Stimulated activated CD4-positive, alpha-beta T cell treated with anti-CD3 and anti-CD28 coated beads, Interleukin-12 subunit alpha, Interleukin-12 subunit beta, amount 100 ng/mL, for 48 hours (primary cell): ENCODE data around the gene DCC.

Experiments
- DNase-seq, 3 donors: peaks; one replicate each; pipeline ENCODE4 v3.0.0-alpha.2; 2020; ENCODE audit warnings: low read depth in 2 of 3, low spot score in 1 of 3

The DCC gene

DNA sequence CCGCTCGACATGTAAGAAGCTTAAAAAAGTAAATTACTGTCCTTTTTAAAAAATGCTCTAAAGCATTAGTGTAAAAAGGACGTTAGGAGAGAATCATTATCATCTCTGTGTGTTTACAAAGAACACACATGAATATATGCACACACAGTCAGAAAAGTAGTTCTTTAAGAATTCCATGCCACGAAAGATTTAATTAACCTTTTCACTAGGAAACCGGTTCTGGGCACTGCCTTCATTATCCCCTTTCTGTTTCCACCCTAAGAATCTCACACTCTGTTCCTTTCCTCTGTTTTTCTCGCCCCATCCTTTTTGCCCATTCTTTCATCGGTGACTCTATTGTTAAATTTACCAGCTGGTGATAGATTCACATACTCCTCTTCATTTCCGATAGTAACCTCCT is 338.6 kb downstream of the DCC start:
- DNase-seq: no peak

DNA sequence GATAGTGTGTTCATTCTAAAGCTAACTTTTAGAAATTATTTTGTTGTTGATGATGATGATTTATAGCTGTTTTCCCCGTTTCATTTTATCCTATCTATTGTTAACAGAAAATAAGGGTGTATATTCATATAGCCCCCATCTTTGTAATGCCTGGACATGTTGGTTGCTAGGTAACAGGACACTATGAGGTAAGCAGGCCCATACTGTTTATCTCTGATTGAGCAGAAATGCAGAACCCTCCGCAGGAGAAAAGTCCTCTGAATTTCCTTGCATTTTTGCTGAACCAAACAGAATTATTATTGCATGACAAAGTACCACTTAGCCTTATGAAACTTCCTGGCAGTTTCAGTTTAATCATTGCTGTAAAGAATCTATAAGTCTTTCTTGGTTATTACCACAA is 339.4 kb downstream of the DCC start:
- no peak for DNase-seq

DNA sequence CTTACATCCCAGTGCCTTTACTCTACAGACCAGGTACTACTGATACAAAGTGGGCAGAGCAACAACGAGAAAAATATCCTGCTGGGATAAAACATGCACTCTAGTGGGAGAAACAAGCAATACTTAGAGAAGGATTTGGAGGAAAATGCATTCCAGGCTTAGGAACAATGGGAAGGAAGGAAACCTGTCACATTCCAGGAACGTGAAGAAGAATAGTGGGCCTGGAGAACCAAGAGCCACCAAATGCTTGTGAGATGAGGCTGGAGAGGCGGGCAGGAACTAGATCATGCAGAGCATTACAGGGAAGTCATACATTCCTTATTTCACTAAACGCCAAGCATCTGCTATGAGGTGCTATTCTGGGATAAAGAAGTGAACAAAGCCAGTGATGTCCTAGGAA is 342.3 kb downstream of the DCC start:
- no peak for DNase-seq

DNA sequence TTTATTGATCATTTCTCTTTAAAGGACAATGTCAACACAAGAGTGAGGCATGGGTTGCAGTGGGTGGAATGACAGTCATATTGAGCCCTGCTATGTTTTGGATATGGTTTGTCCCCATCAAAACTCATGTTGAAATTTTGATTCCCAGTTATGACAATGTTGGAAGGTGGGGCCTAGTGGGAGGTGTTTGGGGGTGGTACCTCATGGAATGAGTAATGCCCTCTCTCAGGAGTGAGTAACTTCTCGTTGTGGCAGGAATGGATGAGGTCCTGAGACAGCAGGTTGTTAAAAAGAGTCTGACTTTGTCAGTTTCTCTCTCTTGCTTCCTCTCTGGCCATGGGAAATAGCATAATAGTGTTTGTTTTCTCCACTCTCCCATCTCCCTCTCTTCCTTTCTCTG is 345.3 kb downstream of the DCC start:
- DNase-seq: no peak

DNA sequence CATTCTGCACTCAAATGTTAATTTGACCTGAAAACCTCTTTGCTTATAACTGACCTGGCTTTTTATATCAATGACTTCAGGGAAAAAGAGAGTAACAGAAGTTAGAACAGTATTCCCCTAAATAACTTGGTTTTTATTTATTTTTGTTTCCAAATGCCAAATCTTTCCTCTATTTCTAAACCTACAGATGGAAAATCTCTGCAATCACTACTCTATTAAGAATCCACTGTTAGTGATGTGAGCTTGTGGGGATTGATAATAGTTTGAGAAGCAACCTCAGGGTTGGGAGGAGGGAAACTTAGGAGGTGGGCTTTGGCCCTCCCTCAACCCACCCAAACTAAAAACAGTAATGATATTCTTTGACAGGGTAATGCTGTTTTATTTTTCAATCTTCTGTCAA is 351.8 kb downstream of the DCC start:
- DNase-seq: no peak

DNA sequence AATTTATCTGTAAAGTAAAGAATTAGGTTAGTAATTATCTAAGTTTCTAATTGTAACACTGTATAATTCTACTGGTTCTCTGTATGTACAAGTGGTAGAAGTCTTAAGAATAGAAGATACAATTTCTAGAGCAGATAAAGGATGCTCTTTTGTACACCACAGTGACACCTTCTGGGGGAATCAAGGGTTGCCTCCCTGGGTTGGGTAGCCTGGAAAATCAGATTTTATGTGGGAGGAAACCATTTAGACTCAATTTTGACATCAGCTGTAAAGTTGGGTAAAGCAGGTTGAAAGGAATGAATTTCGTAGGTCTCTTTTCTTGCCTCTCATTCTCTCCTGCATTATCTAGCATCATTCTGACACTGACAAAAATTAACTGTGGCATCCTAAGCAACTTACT is 354.8 kb downstream of the DCC start:
- DNase-seq: no peak

DNA sequence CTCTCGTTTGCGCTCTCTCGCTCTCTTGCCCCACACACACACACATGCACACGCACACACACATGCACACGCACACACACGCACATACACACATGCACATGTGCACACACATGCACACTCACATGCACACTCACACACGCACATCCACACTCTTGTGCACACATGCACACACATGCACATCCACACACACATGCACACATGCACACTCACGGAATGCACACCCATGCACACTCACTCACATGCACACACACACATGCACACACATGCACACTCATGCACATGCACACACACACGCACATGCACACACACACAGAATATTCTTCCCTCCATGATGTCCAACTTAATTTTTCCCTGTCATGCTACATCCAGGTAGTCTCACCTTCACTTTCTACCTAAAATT is 360.1 kb downstream of the DCC start:
- no peak for DNase-seq

DNA sequence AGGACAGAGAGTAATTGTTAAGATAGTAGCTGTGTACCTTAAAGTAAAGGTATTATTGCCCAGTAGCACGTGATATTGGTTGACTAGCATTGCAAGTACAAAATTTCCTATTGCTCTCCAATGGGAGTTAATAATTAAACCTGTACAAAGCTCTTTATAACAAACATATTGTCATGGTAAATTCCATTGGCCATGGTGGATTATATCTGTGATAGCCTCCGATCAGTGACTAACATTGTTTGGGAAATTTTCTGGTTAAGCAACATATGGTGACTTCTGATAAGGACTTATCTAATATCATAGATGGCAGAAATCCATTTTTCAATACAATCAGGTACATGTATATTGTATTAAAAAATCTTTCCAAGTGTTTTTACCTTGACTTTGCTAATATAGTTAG is 360.8 kb downstream of the DCC start:
- DNase-seq: no peak

DNA sequence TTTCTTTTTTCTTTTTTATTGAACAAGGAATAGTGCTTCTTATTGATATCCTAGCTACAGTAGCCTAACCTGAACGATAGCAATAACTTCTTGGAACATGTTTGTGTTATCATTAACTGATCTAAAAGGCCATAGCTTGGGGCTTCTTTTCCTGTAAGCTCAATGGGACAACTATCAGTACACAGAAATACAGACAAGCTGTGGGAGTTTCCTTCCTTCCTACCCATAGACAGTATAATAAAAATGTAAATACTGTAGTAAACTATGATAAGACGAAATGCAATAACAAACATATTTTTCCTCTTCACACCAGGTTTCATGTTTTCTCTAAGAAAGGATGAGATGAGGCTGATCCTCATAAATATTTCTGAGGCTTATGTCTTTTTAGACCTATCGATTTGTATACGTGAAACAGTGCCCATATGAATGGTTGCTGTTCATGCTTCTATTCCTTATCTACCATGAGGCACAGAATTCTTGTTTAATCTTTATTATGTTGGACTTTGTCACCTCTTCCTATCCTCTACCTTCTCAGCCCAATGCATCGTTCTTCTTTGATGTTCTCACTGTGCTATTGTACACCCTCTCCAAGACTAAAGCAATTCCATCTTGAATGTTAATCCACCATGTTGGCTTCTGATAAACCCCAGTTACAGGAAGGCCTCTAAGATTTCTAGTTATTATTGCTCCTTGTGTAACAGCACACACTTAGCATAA is 361.4 kb downstream of the DCC start:
- DNase-seq: no peak

DNA sequence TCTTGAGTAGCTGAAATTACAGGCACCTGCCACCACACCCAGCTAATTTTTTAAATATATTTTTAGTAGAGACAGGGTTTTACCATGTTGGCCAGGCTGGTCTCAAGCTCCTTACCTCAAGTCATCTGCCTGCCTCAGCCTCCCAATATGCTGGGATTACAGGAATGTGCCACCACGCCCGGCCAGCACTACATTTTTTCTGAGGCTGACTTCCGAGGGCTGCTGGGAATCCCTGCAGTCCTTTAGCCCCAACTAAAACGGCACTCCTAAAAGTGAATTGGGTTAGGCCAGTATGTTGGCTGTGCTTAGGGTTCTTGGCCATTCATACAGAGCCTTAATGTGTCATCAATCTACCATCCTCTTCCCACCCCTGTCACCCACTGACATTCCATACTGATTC is 375.4 kb downstream of the DCC start:
- DNase-seq: no peak

DNA sequence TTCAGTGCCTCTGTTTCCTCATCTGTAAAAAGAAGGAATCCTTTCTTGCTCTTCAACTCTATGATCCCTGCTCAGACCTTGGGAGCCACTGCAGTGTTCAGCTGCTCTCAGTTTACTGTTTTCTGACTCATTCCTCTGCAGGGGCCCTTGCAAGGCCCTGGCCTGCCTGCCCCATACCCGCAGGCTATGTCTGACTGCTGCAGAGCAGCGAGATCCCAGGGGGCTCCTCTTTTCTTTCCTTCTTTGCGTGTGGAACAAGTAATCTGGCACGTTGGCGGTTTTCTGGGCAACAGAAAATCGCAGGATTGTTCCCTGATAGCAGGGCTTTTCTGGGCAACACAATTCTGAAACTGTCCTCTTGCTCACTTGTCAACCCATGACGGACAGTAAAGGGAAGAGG is 376.0 kb downstream of the DCC start:
- no peak for DNase-seq

DNA sequence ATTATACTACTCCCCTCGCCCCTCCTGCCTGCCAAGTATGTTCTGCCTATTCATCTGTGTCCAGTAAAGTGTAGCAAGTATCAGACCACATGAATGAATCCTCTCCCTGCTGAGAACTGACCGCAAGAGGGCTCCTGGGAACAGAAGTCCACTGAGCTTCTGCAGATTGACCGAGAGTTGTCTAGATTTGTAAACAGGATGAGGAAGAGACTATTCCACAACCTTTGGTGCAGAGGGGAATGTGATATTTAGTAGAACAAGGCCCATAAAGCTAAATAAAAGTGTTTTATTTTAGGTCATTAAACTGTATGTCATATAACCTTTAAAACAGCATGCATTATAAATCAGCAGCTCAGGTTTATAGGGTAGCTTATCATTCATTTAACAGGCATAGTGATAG is 377.0 kb downstream of the DCC start:
- no peak for DNase-seq

DNA sequence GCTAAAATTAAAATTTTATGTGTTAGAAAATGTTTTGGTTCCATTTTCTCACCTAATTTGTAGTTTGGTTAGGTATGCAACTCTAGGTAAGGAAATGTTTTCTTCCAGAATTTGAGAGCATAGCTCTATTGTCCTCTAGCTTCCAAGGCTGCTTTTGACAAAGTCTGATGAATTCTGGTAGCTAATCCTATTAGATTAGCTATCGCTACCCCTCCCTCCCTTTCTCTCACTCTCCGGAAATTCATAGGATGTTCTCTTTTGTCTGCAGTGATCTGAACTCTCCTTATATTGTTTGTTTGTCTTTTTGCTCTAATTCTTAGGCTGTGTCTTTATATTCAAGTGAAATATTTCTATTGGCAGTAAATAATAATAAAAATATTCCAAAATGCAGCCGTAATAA is 382.9 kb downstream of the DCC start:
- no peak for DNase-seq

DNA sequence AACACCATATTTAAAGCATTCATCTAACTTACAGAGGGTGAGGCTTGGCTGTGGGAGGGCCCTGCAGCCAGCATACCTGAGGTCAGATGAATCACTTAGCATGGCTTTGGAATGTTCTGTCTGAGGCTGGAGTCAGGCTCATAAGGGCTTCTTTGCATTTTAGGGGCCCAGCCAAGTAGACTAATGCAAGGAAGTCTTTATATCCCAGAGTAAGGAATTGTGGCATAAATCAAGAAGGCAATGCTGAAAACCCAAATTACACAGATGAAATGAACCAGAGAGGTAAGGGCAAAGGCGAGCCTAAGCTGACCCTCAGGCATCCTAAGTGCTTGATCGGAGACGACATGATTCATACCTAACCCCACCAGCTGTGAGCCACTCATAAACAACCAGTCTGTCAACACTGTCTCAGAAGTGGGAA is 383.6 kb downstream of the DCC start:
- DNase-seq: no peak

DNA sequence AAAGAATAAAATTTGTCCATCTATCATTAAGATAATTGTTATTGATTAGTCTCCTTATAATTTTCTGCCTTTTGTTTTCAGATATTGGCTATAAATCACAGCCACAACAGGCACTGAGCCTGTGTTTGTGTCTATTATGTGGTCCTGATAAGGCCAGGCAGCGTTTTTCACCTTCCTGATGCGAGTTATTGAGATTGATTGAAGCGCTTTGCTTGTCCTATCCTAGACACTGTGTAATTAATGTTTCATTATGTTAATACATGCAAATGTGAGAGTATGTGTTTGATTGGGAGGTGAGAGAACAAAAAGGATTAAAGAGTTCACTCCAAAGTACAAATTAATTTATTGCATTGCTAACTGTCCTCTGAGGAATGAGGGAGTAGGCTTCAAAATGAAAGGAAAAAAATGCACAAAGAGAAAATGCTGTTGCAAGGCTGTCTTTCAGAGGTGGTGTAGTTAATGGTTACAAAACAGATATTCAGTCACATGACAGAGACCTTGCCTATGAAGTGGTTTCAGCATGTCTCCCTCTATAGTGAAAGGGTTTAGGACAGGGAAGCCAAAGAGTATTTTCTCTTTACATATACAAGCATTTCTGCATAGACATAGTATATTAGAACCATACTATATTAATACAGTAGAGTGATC is 391.1 kb downstream of the DCC start:
- DNase-seq: no peak

DNA sequence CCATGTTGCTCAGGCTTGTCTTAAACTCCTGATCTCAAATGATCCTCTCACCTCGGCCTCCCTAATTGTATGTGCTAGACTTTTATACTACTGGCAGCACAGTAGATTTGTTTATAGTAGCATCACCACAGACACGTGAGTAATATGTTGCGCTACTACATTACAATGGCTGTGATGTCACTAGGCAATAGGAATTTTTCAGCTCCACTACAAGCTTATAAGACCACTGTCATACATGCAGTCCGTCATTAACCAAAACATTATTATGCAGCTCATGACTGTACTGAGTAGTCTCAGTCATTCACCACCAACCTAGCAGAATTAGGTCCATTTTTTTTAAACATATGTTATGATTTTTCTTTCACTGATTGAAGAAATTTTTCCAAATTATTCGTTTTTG is 398.9 kb downstream of the DCC start:
- DNase-seq: no peak

DNA sequence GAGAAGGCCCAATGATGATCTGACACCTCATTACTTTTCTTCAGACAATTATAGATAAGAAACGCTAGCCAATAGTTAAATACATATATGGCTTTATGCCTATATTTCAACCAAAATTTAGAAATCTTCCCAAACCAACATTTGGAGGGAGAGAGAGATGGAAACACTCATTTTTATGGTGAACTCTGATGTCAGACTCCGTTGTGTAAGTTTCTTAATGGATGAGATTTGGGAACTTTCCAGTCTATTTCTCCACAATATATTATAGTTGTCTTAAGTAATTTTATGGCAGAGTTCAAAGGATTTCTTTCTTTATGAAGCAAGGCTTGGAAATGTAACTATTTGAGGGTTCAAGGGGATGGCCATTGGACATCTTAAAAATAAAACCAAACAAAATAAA is 407.0 kb downstream of the DCC start:
- no peak for DNase-seq

DNA sequence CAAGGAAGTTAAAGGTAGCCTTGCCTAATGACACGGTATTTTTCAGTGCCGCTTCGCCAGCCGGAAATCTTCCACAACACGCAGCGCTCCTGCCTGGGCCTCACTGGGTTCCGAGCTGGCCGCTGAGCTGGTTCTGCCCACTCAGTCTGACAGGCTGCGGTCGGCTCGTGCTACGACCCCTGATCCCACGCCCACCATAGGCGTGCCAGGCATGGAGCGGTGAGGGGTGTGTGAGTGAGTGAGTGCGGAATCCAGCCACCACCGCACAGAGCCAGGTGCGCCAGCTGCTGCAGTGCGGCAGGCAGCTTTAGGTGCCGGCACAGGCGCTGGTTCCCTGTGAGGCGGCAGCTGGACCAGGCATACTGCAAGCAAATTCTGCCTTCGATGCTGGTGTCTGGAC is 407.9 kb downstream of the DCC start:
- DNase-seq: no peak

DNA sequence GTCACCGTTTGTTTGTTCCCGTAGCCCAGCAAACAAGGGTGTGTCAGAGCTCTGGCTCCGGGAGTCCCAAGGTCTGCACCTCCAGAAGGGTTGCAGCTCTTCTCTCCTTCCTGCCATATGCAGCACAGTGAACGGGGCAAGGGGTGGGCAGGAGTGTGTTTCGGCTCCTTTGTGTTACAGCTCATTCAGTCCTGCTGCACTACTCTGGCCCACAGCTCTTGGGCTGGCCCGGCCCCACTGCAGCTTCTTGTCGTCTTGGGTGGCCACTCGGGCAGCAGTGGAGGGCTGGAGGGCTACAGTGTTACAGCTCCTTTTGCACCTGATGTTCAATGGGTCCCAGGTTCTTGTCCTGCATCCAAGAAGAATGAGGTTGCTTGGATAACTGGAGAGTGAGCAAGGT is 408.3 kb downstream of the DCC start:
- no peak for DNase-seq

DNA sequence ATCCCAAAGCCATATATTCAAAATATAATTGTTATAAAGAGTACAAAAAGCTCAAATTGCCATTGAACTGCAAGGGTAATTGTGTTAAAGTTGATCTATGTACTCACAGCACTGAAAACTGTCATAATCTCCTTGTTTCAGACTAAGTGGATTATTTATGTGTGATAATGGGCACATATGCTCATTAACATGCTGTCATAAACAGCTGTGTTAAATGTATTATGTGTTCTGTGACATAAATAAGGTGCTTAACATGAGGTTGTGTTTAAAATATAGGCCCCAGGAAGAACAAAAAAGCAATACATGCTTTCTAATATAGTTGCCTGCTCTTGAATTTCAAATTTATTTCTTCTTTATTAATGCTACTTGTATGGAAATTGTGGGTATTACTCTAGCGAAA is 409.5 kb downstream of the DCC start:
- no peak for DNase-seq

DNA sequence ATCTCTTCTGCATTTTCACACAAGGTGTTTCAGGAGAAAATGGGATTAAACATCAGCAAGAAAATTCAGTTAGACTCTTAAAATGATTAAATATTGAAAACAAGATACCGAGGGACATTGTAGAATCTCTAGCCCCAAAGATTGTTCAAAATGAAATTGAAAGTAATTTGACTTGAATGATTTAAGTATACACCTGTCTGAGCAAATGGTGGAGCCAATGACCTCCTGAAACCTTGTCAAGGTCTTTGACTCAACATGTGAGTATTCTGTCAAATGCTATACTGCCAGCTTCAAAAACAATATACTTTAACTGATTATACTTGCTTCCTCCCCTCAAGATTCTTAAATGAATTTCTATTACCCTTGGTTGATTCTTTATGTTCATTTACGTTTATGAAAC is 411.0 kb downstream of the DCC start:
- no peak for DNase-seq

DNA sequence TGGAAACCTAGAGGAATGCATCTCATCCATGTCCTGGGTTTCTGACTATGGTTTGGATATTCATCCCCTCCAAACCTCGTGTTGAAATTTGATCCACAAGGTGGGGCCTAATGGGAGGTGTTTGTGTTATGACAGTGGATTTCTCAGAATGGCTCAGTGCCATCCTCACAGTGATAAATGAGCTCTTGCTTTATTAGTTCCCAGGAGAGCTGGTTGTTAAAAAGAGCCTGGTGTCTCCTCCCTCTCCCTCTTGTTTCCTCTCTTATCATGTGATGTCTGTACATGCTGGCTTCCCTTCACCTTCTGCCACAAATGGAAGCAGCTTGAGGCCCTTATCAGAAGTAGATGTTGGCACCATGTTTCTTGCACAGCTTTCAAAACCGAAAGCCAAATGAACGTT is 424.3 kb downstream of the DCC start:
- DNase-seq: no peak

DNA sequence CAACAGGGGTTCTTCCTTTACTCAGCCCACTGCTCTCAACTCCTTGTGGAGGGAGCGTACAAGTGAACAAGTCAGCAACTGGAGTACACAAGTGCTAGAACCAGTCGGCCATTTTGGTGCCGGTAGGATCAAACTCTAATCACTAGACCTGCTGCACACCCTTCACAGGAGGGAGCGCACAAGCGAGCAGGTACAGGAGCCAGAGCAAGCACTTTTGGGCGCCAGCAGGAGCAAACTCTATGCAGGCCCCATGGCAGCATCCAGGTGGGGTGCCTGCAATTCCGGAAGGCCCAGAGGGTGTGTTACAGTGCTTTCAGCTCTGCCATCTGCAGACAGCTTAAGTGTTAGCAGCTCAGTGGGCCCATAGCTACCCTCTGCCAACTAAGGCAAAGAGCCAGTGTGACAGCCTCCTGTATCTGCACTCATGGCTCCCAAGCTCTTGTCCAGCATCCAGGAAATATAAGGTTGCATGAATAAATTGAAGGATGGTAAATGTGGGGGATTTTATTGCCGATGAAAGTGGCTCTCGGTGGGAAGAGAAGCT is 426.1 kb downstream of the DCC start:
- no peak for DNase-seq
